ENCODE results near the gene PRR15L. TPM values are rescaled to one million over a fixed set of nuclear protein-coding genes. Genes with fewer than 3 reads are reported as not detected.

The PRR15L gene
- total and polyA plus RNA-seq, 2 experiments from 2014 or later = not detected

- no peak overlapping the region for H3K9ac ChIP-seq
- H3K9me3 ChIP-seq (ENCODE audit: low read depth) = no peaks in the 10 kb centered on the region
- H3F3A ChIP-seq (ENCODE audit: insufficient read depth) = no peaks in the 10 kb centered on the region
- no peaks in the 10 kb centered on the region for H3K79me2 ChIP-seq (ENCODE audit: insufficient read depth)
- no peak for DNase-seq
- H3K36me3 ChIP-seq (ENCODE audit: low read depth) = no peaks in the 10 kb centered on the region
- no peak overlapping the region for H2AFZ ChIP-seq
- no peaks in the 10 kb centered on the region for H4K20me1 ChIP-seq (ENCODE audit: insufficient read depth)
- no peak overlapping the region for H3K4me2 ChIP-seq (ENCODE audit: unreplicated experiment)
- no peak overlapping the region for H3K4me3 ChIP-seq
- no peaks in the 10 kb centered on the region for H3K27me3 ChIP-seq (replicated peaks; ENCODE audit: insufficient read depth)
- no peak overlapping the region for H3K27ac ChIP-seq
- no peaks in the 10 kb centered on the region for H3K9me2 ChIP-seq (ENCODE audit: insufficient read depth)
- WGBS, 2 experiments (ENCODE audit: low coverage in 1 of 2, low lambda C conversion rate in 2 of 2, missing lambda C conversion rate in 2 of 2) = 77 to 78% methylated on average over 12 to 13 of the region's 13 CpGs
- peaks cover 12% of the 10 kb centered on the region; the same call in 1 of the 2 replicates for H3K4me1 ChIP-seq (ENCODE audit: insufficient read depth)
- in situ Hi-C loops (cut with MboI) = no loop called here
- TF ChIP-seq EZH2phosphoT487 (IDR thresholded peaks at IDR 0.05; ENCODE audit: insufficient read depth, low read depth) = no peak
- TF ChIP-seq EZH2 (IDR thresholded peaks at IDR 0.05; ENCODE audit: insufficient read depth, poor library complexity, severe bottlenecking) = no peak
These were observed 37.7 kb upstream of the PRR15L start for GRCh38 chr17:47995241-47995935.

GRCh38 chr17:47994724-47995123 is 37.0 kb upstream of the PRR15L start:
- Histone ChIP-seq H3K9ac (no peak overlapping the region), H3K9me2 (ENCODE audit: insufficient read depth) (no peaks in the 10 kb centered on the region), H4K20me1 (ENCODE audit: insufficient read depth) (no peaks in the 10 kb centered on the region), H3K4me1 (ENCODE audit: insufficient read depth) (peaks cover 6% of the 10 kb centered on the region; the same call in 1 of the 2 replicates), H3F3A (ENCODE audit: insufficient read depth) (no peaks in the 10 kb centered on the region), H3K27ac (no peak overlapping the region), H3K79me2 (ENCODE audit: insufficient read depth) (no peaks in the 10 kb centered on the region), H2AFZ (no peak overlapping the region), H3K4me2 (ENCODE audit: unreplicated experiment) (no peak overlapping the region), H3K36me3 (ENCODE audit: low read depth) (no peaks in the 10 kb centered on the region), H3K9me3 (ENCODE audit: low read depth) (no peaks in the 10 kb centered on the region), H3K4me3 (no peak overlapping the region), H3K27me3 (replicated peaks; ENCODE audit: insufficient read depth) (no peaks in the 10 kb centered on the region)
- in situ Hi-C loops (cut with MboI) = no loop called here
- no peak for DNase-seq
- TF ChIP-seq EZH2 (IDR thresholded peaks at IDR 0.05; ENCODE audit: insufficient read depth, poor library complexity, severe bottlenecking) = no peak
- TF ChIP-seq EZH2phosphoT487 (IDR thresholded peaks at IDR 0.05; ENCODE audit: insufficient read depth, low read depth) = no peak
- 60 to 69% methylated on average over 3 to 4 of the region's 4 CpGs for WGBS, 2 experiments (ENCODE audit: low coverage in 1 of 2, low lambda C conversion rate in 2 of 2, missing lambda C conversion rate in 2 of 2)

- no peaks in the 10 kb centered on the region for H3K9me3 ChIP-seq (ENCODE audit: low read depth)
- no peaks in the 10 kb centered on the region for H3K36me3 ChIP-seq (ENCODE audit: low read depth)
- H3F3A ChIP-seq (ENCODE audit: insufficient read depth) = no peaks in the 10 kb centered on the region
- no peak overlapping the region for H3K9ac ChIP-seq
- no peak for DNase-seq
- no peak overlapping the region for H3K27ac ChIP-seq
- H3K4me1 ChIP-seq (ENCODE audit: insufficient read depth) = no peaks in the 10 kb centered on the region
- H3K79me2 ChIP-seq (ENCODE audit: insufficient read depth) = no peaks in the 10 kb centered on the region
- TF ChIP-seq EZH2phosphoT487 (IDR thresholded peaks at IDR 0.05; ENCODE audit: insufficient read depth, low read depth) (no peak), EZH2 (IDR thresholded peaks at IDR 0.05; ENCODE audit: insufficient read depth, poor library complexity, severe bottlenecking) (no peak)
- no peak overlapping the region for H3K4me2 ChIP-seq (ENCODE audit: unreplicated experiment)
- WGBS, 2 experiments (ENCODE audit: low coverage in 1 of 2, low lambda C conversion rate in 2 of 2, missing lambda C conversion rate in 2 of 2) = 66 to 69% methylated on average over 5 of the region's 5 CpGs
- H4K20me1 ChIP-seq (ENCODE audit: insufficient read depth) = no peaks in the 10 kb centered on the region
- H3K27me3 ChIP-seq (replicated peaks; ENCODE audit: insufficient read depth) = no peaks in the 10 kb centered on the region
- H3K9me2 ChIP-seq (ENCODE audit: insufficient read depth) = no peaks in the 10 kb centered on the region
- H2AFZ ChIP-seq = no peak overlapping the region
- in situ Hi-C loops (cut with MboI) = no loop called here
- H3K4me3 ChIP-seq = no peak overlapping the region
These were observed 36.3 kb upstream of the PRR15L start for GRCh38 chr17:47993964-47994363.

- Histone ChIP-seq H3K27ac (no peak overlapping the region), H3K9me2 (ENCODE audit: insufficient read depth) (no peaks in the 10 kb centered on the region), H3F3A (ENCODE audit: insufficient read depth) (no peaks in the 10 kb centered on the region), H3K9ac (no peak overlapping the region), H3K79me2 (ENCODE audit: insufficient read depth) (no peaks in the 10 kb centered on the region), H3K4me2 (ENCODE audit: unreplicated experiment) (no peak overlapping the region), H3K27me3 (replicated peaks; ENCODE audit: insufficient read depth) (no peaks in the 10 kb centered on the region), H3K4me3 (no peak overlapping the region), H2AFZ (no peak overlapping the region), H4K20me1 (ENCODE audit: insufficient read depth) (no peaks in the 10 kb centered on the region), H3K9me3 (ENCODE audit: low read depth) (no peaks in the 10 kb centered on the region), H3K36me3 (ENCODE audit: low read depth) (no peaks in the 10 kb centered on the region), H3K4me1 (ENCODE audit: insufficient read depth) (no peaks in the 10 kb centered on the region)
- WGBS, 2 experiments (ENCODE audit: low coverage in 1 of 2, low lambda C conversion rate in 2 of 2, missing lambda C conversion rate in 2 of 2) = 67 to 72% methylated on average over 9 of the region's 9 CpGs
- TF ChIP-seq EZH2 (IDR thresholded peaks at IDR 0.05; ENCODE audit: insufficient read depth, poor library complexity, severe bottlenecking) (no peak), EZH2phosphoT487 (IDR thresholded peaks at IDR 0.05; ENCODE audit: insufficient read depth, low read depth) (no peak)
- no peak for DNase-seq
- in situ Hi-C loops (cut with MboI) = no loop called here
These were observed 35.4 kb upstream of the PRR15L start for GRCh38 chr17:47993031-47993564.

Measured in GM23248 (cell line).